HepG2 (cell line): ENCODE data around the gene C7orf57. TPM values are rescaled to one million over a fixed set of nuclear protein-coding genes. Genes with fewer than 3 reads are reported as not detected.

Experiments used
- ARNTL ChIP-seq: sonication (generic); formaldehyde crosslinking; IDR thresholded peaks from 2 replicates; pipeline ENCODE4 v1.4.0; 2020; ENCODE audit warnings: mild to moderate bottlenecking, missing genetic modification reagents
- ATAD3A ChIP-seq: sonication (generic); formaldehyde crosslinking; IDR thresholded peaks from 2 replicates; pipeline ENCODE4 v1.4.0; 2020; ENCODE audit warnings: missing genetic modification reagents
- E2F5 ChIP-seq: sonication (generic); formaldehyde crosslinking; conservative IDR thresholded peaks from 2 replicates; pipeline ENCODE4 v1.4.0; 2020; ENCODE audit warnings: missing genetic modification reagents
- JUNB ChIP-seq: sonication (generic); formaldehyde crosslinking; IDR thresholded peaks from 2 replicates; pipeline ENCODE4 v1.8.0; 2022; ENCODE audit warnings: missing genetic modification reagents, mild to moderate bottlenecking, borderline replicate concordance
- MED8 ChIP-seq: sonication (generic); formaldehyde crosslinking; IDR thresholded peaks from 2 replicates; pipeline ENCODE4 v1.8.1; 2023; ENCODE audit warnings: mild to moderate bottlenecking, missing genetic modification reagents; ENCODE audit not compliant: insufficient replicate concordance
- MYNN ChIP-seq: sonication (generic); formaldehyde crosslinking; IDR thresholded peaks from 2 replicates; pipeline ENCODE4 v1.4.0; 2020; ENCODE audit warnings: mild to moderate bottlenecking, low read depth, missing genetic modification reagents
- NAIF1 ChIP-seq: sonication (generic); formaldehyde crosslinking; IDR thresholded peaks from 2 replicates; pipeline ENCODE4 v1.5.0; 2020; ENCODE audit warnings: mild to moderate bottlenecking, missing genetic modification reagents, borderline replicate concordance
- PHF20 ChIP-seq: sonication (generic); formaldehyde crosslinking; IDR thresholded peaks from 2 replicates; pipeline ENCODE4 v1.5.0; 2020; ENCODE audit warnings: mild to moderate bottlenecking, missing genetic modification reagents
- RFX3 ChIP-seq: IDR thresholded peaks from 2 replicates; pipeline ENCODE4 v1.6.1; 2016; ENCODE audit warnings: missing biosample characterization, missing genetic modification reagents
- TARDBP ChIP-seq: sonication (generic); formaldehyde crosslinking; IDR thresholded peaks from 2 replicates; pipeline ENCODE4 v1.8.0; 2022; ENCODE audit warnings: mild to moderate bottlenecking, missing genetic modification reagents
- XBP1 ChIP-seq: sonication (generic); formaldehyde crosslinking; IDR thresholded peaks from 2 replicates; pipeline ENCODE4 v1.5.0; 2020; ENCODE audit warnings: missing genetic modification reagents
- ZBTB42 ChIP-seq: sonication (generic); formaldehyde crosslinking; IDR thresholded peaks from 2 replicates; pipeline ENCODE4 v1.5.0; 2020; ENCODE audit warnings: mild to moderate bottlenecking, missing genetic modification reagents
- ZFP36L1 ChIP-seq: sonication (generic); formaldehyde crosslinking; IDR thresholded peaks from 2 replicates; pipeline ENCODE4 v1.8.0; 2022; ENCODE audit warnings: mild to moderate bottlenecking, missing genetic modification reagents, moderate library complexity
- ZNF329 ChIP-seq: sonication (generic); formaldehyde crosslinking; IDR thresholded peaks from 2 replicates; pipeline ENCODE4 v1.9.0; 2021; ENCODE audit warnings: low read depth, mild to moderate bottlenecking, missing genetic modification reagents
- ZNF75D ChIP-seq: sonication (generic); formaldehyde crosslinking; IDR thresholded peaks from 2 replicates; pipeline ENCODE4 v1.8.1; 2023; ENCODE audit warnings: missing genetic modification reagents, mild to moderate bottlenecking, borderline replicate concordance
- ZNF775 ChIP-seq: sonication (generic); formaldehyde crosslinking; IDR thresholded peaks from 2 replicates; pipeline ENCODE4 v1.4.0; 2020; ENCODE audit warnings: missing genetic modification reagents, mild to moderate bottlenecking, moderate library complexity, borderline replicate concordance
- polyA plus RNA-seq, 8 experiments: library from polyadenylated mRNA; depleted of rRNA in 3 of 8; stranded (reverse) in 7 of 8; unstranded in 1 of 8; fragments of >200 nt; fragmentation: Illumina TruSeq in 4 of 8; extraction: Trizol in 4 of 8; gene quantifications; 2 replicates each; pipeline versions ENCODE4 v1.2.1 to v1.2.3, GENCODE V29; 2011 to 2016; ENCODE audit warnings: low read depth in 4 of 8, missing spikeins in 1 of 8, mixed read lengths in 1 of 8; ENCODE audit not compliant: insufficient read depth in 1 of 8
- total RNA-seq, 5 experiments: library from RNA; depleted of rRNA; stranded (reverse); fragments of >200 nt; fragmentation: Illumina TruSeq; extraction: Trizol; gene quantifications; 2 replicates each; pipeline ENCODE4 v1.2.3, GENCODE V29; 2016; ENCODE audit warnings: low read depth in 1 of 5
- TF ChIP-seq, protein P1 (sequence below): sonication (generic); formaldehyde crosslinking; IDR thresholded peaks from 2 replicates; pipeline ENCODE4 v1.4.0; 2020; ENCODE audit warnings: missing genetic modification reagents, borderline replicate concordance
- TF ChIP-seq, protein P2 (sequence below): sonication (generic); formaldehyde crosslinking; IDR thresholded peaks from 2 replicates; pipeline ENCODE4 v1.5.0; 2020; ENCODE audit warnings: mild to moderate bottlenecking, missing genetic modification reagents
- TF ChIP-seq, protein P3 (sequence below), 2 experiments: sonication (generic) in 1 of 2; formaldehyde crosslinking in 1 of 2; IDR thresholded peaks; 2 replicates each; pipeline versions ENCODE4 v1.4.0 to v1.6.1; 2016 to 2020; ENCODE audit warnings: borderline replicate concordance in 1 of 2, low read depth in 1 of 2, mild to moderate bottlenecking in 1 of 2, missing genetic modification reagents in 1 of 2

Gene C7orf57
- total and polyA plus RNA-seq, 2 of the 13 experiments (the other 11 are each of a cell fraction or from before 2014, with no cell fraction given): not detected

DNA sequence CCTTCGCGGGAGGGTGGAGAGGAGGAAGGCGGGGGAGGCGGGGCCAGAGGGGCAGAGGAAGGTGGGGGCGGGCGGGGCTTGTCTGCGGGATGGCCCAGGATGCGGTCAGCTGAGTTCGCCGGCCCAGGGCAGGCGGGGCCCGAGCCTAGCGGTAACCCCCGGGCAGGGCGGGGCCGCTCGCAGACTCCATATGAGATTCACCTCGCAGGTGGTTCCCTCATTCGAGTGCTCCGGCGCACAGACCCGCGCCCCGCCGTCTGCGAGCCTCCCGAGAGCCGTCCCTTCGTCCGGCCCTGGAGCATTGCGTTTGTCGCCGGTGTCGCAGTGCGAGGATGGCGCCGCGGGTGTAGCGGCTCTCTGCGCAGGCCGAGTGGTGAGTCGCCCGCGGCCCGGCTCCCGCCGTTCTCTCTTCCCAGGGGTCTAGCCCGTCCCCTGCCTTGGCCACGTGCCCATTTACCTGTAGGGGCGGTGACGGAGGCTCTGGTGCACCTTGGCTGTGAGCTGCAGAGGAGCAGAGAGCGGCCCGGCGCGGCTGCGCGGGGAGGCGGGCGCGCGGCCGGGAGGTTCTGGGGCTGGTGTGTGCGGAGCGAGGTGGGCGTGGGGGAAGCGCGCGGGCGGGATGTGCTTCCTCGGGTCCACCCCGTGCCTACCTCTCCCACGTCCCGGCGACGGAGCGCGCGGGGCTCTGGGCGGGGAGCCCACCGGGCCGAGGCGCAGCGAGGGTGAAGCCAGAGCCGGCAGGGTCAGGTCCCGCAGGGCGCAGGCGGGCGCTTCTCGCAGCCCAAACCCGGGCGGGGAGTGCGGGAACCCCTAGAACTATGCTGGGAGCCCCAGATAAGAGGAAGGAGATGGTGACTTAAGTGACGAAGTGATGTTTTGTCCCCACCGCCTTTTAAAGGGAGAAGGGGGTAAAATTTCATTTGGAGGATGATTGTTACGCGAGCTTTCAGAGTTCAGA is 54.0 kb downstream of the C7orf57 start, which contains the start of gene UPP1 (continued):
- no peak for TF ChIP-seq NAIF1
- TF ChIP-seq ARNTL (CRISPR knock-in tag): no peak
- TF ChIP-seq, protein P1, sequence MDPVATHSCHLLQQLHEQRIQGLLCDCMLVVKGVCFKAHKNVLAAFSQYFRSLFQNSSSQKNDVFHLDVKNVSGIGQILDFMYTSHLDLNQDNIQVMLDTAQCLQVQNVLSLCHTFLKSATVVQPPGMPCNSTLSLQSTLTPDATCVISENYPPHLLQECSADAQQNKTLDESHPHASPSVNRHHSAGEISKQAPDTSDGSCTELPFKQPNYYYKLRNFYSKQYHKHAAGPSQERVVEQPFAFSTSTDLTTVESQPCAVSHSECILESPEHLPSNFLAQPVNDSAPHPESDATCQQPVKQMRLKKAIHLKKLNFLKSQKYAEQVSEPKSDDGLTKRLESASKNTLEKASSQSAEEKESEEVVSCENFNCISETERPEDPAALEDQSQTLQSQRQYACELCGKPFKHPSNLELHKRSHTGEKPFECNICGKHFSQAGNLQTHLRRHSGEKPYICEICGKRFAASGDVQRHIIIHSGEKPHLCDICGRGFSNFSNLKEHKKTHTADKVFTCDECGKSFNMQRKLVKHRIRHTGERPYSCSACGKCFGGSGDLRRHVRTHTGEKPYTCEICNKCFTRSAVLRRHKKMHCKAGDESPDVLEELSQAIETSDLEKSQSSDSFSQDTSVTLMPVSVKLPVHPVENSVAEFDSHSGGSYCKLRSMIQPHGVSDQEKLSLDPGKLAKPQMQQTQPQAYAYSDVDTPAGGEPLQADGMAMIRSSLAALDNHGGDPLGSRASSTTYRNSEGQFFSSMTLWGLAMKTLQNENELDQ (CRISPR knock-in tag): no peak
- no peak for TF ChIP-seq JUNB (CRISPR knock-in tag)
- no peak for TF ChIP-seq RFX3
- TF ChIP-seq, protein P2, sequence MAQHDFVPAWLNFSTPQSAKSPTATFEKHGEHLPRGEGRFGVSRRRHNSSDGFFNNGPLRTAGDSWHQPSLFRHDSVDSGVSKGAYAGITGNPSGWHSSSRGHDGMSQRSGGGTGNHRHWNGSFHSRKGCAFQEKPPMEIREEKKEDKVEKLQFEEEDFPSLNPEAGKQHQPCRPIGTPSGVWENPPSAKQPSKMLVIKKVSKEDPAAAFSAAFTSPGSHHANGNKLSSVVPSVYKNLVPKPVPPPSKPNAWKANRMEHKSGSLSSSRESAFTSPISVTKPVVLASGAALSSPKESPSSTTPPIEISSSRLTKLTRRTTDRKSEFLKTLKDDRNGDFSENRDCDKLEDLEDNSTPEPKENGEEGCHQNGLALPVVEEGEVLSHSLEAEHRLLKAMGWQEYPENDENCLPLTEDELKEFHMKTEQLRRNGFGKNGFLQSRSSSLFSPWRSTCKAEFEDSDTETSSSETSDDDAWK (CRISPR knock-in tag): no peak
- TF ChIP-seq MYNN (CRISPR knock-in tag): no peak
- TF ChIP-seq ZNF75D (CRISPR knock-in tag): no peak
- no peak for TF ChIP-seq ZBTB42
- TF ChIP-seq MED8 (CRISPR knock-in tag): no peak
- 0 out of 2 replicates have a peak, but pooled peaks have one; percentile 36 for TF ChIP-seq E2F5 (CRISPR knock-in tag)
- no peak; the same call in 1 of the 2 replicates for TF ChIP-seq TARDBP
- TF ChIP-seq, protein P3, sequence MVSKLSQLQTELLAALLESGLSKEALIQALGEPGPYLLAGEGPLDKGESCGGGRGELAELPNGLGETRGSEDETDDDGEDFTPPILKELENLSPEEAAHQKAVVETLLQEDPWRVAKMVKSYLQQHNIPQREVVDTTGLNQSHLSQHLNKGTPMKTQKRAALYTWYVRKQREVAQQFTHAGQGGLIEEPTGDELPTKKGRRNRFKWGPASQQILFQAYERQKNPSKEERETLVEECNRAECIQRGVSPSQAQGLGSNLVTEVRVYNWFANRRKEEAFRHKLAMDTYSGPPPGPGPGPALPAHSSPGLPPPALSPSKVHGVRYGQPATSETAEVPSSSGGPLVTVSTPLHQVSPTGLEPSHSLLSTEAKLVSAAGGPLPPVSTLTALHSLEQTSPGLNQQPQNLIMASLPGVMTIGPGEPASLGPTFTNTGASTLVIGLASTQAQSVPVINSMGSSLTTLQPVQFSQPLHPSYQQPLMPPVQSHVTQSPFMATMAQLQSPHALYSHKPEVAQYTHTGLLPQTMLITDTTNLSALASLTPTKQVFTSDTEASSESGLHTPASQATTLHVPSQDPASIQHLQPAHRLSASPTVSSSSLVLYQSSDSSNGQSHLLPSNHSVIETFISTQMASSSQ (IDR thresholded peaks at IDR 0.05; ENCODE audit: low read depth): no peak
- TF ChIP-seq, protein P3 (CRISPR knock-in tag; IDR thresholded peaks at IDR 0.05; ENCODE audit: borderline replicate concordance): no peak
- TF ChIP-seq ZFP36L1: 0 out of 2 replicates have a peak, but pooled peaks have one; percentile 23
- TF ChIP-seq ZNF775: no peak
- TF ChIP-seq XBP1 (CRISPR knock-in tag): no peak
- TF ChIP-seq PHF20 (CRISPR knock-in tag): peak; percentile 25; the same call in 1 of the 2 replicates
- no peak for TF ChIP-seq ATAD3A (CRISPR knock-in tag)
- TF ChIP-seq ZNF329 (CRISPR knock-in tag): peak; percentile 73
